Measurements from ENCODE around the gene MYLK. TPM values are rescaled to one million over a fixed set of nuclear protein-coding genes. Genes with fewer than 3 reads are reported as not detected.

MYLK gene
- total and polyA plus RNA-seq, 5 donors from 2014 or later = 0.07 to 2.9 (median 0.20) TPM; not detected in 1

GRCh38 chr3:123655400-123655799 is 228.7 kb downstream of the MYLK start:
- Histone ChIP-seq H3K36me3 (ENCODE audit: control insufficient read depth, insufficient read depth, low read length) (no peaks in the 10 kb centered on the region), H3K9me3 (ENCODE audit: control insufficient read depth in 2 of 2, low read length in 2 of 2) (peaks cover 0 to 7% of the 10 kb centered on the region in 2 experiments), H3K4me3 (ENCODE audit: low read depth, low read length) (no peak overlapping the region), H3K27ac (ENCODE audit: insufficient read depth, low read length, poor library complexity, severe bottlenecking) (no peak overlapping the region), H3K27me3 (ENCODE audit: control insufficient read depth, insufficient read depth, low read length) (peaks cover 3% of the 10 kb centered on the region), H3K4me1 (ENCODE audit: control insufficient read depth, insufficient read depth, low read length, poor library complexity, severe bottlenecking) (no peaks in the 10 kb centered on the region)
- no peak overlapping the region for H3K4me3 Mint-ChIP-seq
- peaks cover 0 to 8% (median 1%) of the 10 kb centered on the region in 7 donors for H3K9me3 Mint-ChIP-seq
- peaks cover 3% of the 10 kb centered on the region for H3K36me3 Mint-ChIP-seq
- H3K27me3 Mint-ChIP-seq = peaks cover 4% of the 10 kb centered on the region
- no peak for DNase-seq
- no peak overlapping the region for H3K27ac Mint-ChIP-seq
- H3K4me1 Mint-ChIP-seq = no peaks in the 10 kb centered on the region
- ATAC-seq (ENCODE audit: low read depth in 2 of 2) = no peak

- no peak overlapping the region for H3K27ac Mint-ChIP-seq
Measured at GRCh38 chr3:123653221-123653682, 230.9 kb downstream of the MYLK start.

GRCh38 chr3:123652342-123652984 is 231.7 kb downstream of the MYLK start:
- Mint-ChIP-seq H3K9me3 (peaks cover 0 to 6% (median 0%) of the 10 kb centered on the region in 7 donors), H3K4me1 (no peaks in the 10 kb centered on the region), H3K4me3 (no peak overlapping the region), H3K36me3 (peaks cover under 1% of the 10 kb centered on the region), H3K27me3 (no peaks in the 10 kb centered on the region), H3K27ac (no peak overlapping the region)
- no peaks in the 10 kb centered on the region for H3K27me3 ChIP-seq (ENCODE audit: control insufficient read depth, insufficient read depth, low read length)
- DNase-seq = peak in 1 of 3 donors; percentile 20
- no peaks in the 10 kb centered on the region for H3K4me1 ChIP-seq (ENCODE audit: control insufficient read depth, insufficient read depth, low read length, poor library complexity, severe bottlenecking)
- no peak overlapping the region for H3K4me3 ChIP-seq (ENCODE audit: low read depth, low read length)
- H3K9me3 ChIP-seq (ENCODE audit: control insufficient read depth in 2 of 2, low read length in 2 of 2) = peaks cover 0 to 7% of the 10 kb centered on the region in 2 experiments
- H3K36me3 ChIP-seq (ENCODE audit: control insufficient read depth, insufficient read depth, low read length) = no peaks in the 10 kb centered on the region
- no peak for ATAC-seq (ENCODE audit: low read depth in 2 of 2)
- no peak overlapping the region for H3K27ac ChIP-seq (ENCODE audit: insufficient read depth, low read length, poor library complexity, severe bottlenecking)

More at GRCh38 chr3:123653221-123653682, 230.9 kb downstream of the MYLK start:
- Histone ChIP-seq H3K27me3 (ENCODE audit: control insufficient read depth, insufficient read depth, low read length) (no peaks in the 10 kb centered on the region), H3K4me1 (ENCODE audit: control insufficient read depth, insufficient read depth, low read length, poor library complexity, severe bottlenecking) (no peaks in the 10 kb centered on the region), H3K9me3 (ENCODE audit: control insufficient read depth in 2 of 2, low read length in 2 of 2) (peaks cover 0 to 7% of the 10 kb centered on the region in 2 experiments), H3K4me3 (ENCODE audit: low read depth, low read length) (no peak overlapping the region), H3K36me3 (ENCODE audit: control insufficient read depth, insufficient read depth, low read length) (no peaks in the 10 kb centered on the region), H3K27ac (ENCODE audit: insufficient read depth, low read length, poor library complexity, severe bottlenecking) (no peak overlapping the region)
- no peak overlapping the region for H3K4me3 Mint-ChIP-seq
- ATAC-seq (ENCODE audit: low read depth in 2 of 2) = no peak
- H3K27me3 Mint-ChIP-seq = peaks cover under 1% of the 10 kb centered on the region
- no peak for DNase-seq
- H3K36me3 Mint-ChIP-seq = peaks cover 3% of the 10 kb centered on the region
- H3K9me3 Mint-ChIP-seq = peaks cover 0 to 8% (median 0%) of the 10 kb centered on the region in 7 donors
- H3K4me1 Mint-ChIP-seq = no peaks in the 10 kb centered on the region

DNA sequence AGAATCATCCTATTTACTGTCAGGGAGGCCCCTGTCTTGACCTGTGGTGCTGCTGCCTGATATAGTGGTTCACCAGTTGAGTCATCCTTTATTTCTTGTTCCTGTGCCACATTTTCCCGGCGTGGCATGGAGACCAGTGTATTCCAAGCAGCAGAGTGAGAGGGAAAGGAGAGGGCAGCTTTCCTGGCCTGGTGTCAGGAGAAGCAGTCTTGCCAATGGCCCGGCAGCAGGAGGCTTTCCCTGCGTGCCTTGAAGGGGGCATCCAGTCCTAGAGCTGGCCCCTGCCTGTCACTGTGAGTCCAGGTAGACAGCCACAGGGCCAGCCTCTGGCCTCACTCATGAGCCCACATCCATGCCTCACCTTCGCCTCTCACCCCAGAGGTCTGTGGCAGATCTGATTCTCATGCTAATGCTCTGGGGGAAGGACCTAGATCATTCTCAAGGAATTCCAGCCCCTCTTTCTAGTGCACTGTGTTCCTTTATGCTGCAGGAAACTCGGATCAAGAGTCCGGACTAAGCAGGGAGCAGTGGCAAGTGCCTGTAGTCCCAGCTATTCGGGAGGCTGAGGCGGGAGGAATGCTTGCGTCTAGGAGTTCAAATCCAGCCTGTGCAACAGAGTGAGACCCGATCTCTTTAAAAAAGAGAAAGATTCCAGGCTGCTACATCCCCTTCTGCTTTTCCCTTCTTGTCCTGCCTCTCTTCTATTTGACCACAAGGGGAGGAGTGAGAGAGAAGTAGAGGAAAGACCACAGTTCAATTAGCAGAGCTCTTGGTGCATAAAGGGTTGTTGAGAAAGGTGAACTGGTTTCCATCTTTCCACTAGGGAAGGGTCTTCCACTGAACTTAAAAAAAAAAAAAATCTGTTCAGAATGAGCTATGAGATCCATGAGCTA is 232.4 kb downstream of the MYLK start:
- no peak overlapping the region for H3K27ac Mint-ChIP-seq
- Histone ChIP-seq H3K27me3 (ENCODE audit: control insufficient read depth, insufficient read depth, low read length) (no peaks in the 10 kb centered on the region), H3K36me3 (ENCODE audit: control insufficient read depth, insufficient read depth, low read length) (no peaks in the 10 kb centered on the region), H3K27ac (ENCODE audit: insufficient read depth, low read length, poor library complexity, severe bottlenecking) (no peak overlapping the region), H3K4me1 (ENCODE audit: control insufficient read depth, insufficient read depth, low read length, poor library complexity, severe bottlenecking) (no peaks in the 10 kb centered on the region), H3K9me3 (ENCODE audit: control insufficient read depth in 2 of 2, low read length in 2 of 2) (peaks cover 0 to under 1% of the 10 kb centered on the region in 2 experiments), H3K4me3 (ENCODE audit: low read depth, low read length) (no peak overlapping the region)
- ATAC-seq (ENCODE audit: low read depth in 2 of 2) (no peak), DNase-seq (no peak)
- H3K27me3 Mint-ChIP-seq = no peaks in the 10 kb centered on the region
- H3K36me3 Mint-ChIP-seq = no peaks in the 10 kb centered on the region
- H3K4me1 Mint-ChIP-seq = no peaks in the 10 kb centered on the region
- H3K4me3 Mint-ChIP-seq = no peak overlapping the region
- H3K9me3 Mint-ChIP-seq = peaks cover 0 to under 1% (median 0%) of the 10 kb centered on the region in 7 donors

- no peak overlapping the region for H3K27ac Mint-ChIP-seq
- Histone ChIP-seq H3K4me1 (ENCODE audit: control insufficient read depth, insufficient read depth, low read length, poor library complexity, severe bottlenecking) (no peaks in the 10 kb centered on the region), H3K36me3 (ENCODE audit: control insufficient read depth, insufficient read depth, low read length) (no peaks in the 10 kb centered on the region), H3K27me3 (ENCODE audit: control insufficient read depth, insufficient read depth, low read length) (no peaks in the 10 kb centered on the region), H3K4me3 (ENCODE audit: low read depth, low read length) (no peak overlapping the region), H3K9me3 (ENCODE audit: control insufficient read depth in 2 of 2, low read length in 2 of 2) (no peaks in the 10 kb centered on the region), H3K27ac (ENCODE audit: insufficient read depth, low read length, poor library complexity, severe bottlenecking) (no peak overlapping the region)
- ATAC-seq (ENCODE audit: low read depth in 2 of 2) (no peak), DNase-seq (no peak)
- no peaks in the 10 kb centered on the region for H3K4me1 Mint-ChIP-seq
- no peaks in the 10 kb centered on the region for H3K27me3 Mint-ChIP-seq
- no peaks in the 10 kb centered on the region for H3K36me3 Mint-ChIP-seq
- no peak overlapping the region for H3K4me3 Mint-ChIP-seq
- H3K9me3 Mint-ChIP-seq = no peaks in the 10 kb centered on the region
Measured at GRCh38 chr3:123650101-123650500, 234.0 kb downstream of the MYLK start.

DNA sequence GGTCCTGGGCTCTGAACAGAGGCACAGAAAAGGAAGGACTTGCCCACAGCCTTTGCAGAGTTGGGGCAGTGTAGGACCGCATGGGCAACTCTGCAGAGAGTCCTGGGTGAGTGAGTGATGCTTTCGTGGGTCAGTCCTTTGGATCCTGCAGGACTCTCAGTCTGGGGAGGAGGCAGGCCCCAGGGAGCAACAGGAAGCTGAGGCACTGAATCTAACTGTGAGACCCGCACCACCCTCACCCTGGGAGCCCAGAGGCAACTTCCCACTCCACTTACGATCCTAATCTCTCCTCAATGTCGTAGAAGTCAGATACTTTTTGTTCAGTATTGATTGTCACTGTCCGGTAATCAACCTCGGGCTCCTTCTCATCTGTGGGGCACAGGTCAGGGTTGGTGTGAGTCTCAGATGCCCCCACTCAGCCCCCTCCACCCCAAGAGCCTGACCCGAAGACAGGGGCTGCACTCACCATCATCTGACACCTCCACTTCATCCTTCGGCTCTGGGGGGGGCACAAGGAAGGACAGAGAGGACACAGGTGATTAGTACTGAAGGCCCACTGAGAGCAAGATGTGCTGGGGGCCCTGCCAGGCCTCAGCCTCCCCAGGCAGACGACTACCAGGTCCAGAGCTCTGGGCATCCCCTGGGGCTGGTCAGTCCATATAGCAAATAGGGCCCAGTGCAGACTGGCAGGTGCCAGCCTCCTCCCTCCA is 235.3 kb downstream of the MYLK start:
- Mint-ChIP-seq H3K9me3 (no peaks in the 10 kb centered on the region), H3K27me3 (no peaks in the 10 kb centered on the region), H3K27ac (peak overlapping the region in 1 of 3 donors; percentile 76), H3K4me3 (no peak overlapping the region), H3K4me1 (no peaks in the 10 kb centered on the region), H3K36me3 (no peaks in the 10 kb centered on the region)
- Histone ChIP-seq H3K36me3 (ENCODE audit: control insufficient read depth, insufficient read depth, low read length) (no peaks in the 10 kb centered on the region), H3K27ac (ENCODE audit: insufficient read depth, low read length, poor library complexity, severe bottlenecking) (no peak overlapping the region), H3K4me3 (ENCODE audit: low read depth, low read length) (no peak overlapping the region), H3K9me3 (ENCODE audit: control insufficient read depth in 2 of 2, low read length in 2 of 2) (no peaks in the 10 kb centered on the region), H3K4me1 (ENCODE audit: control insufficient read depth, insufficient read depth, low read length, poor library complexity, severe bottlenecking) (no peaks in the 10 kb centered on the region), H3K27me3 (ENCODE audit: control insufficient read depth, insufficient read depth, low read length) (no peaks in the 10 kb centered on the region)
- DNase-seq (no peak), ATAC-seq (ENCODE audit: low read depth in 2 of 2) (no peak)

DNA sequence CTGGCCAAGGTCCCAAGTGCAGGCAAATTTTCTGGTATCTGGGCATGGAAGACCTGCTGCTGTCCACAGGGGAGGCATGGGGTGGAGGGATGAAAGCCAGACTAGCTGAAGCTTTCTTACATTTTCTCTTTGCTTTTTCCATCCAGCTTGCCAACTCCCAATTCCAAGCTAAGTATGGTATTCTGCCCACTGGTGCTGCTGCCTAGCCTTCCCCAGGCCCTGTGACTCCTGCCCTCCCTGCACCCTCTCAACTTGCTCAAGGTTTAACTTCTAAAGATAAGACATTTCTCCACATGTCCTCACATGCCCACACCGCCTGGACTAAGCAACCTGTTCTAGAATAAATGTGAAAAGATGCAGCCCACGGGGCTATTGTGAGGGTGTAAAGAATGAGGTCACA is 239.8 kb downstream of the MYLK start:
- H3K4me3 ChIP-seq (ENCODE audit: low read depth, low read length) = no peak overlapping the region
- no peak for DNase-seq
- H3K4me1 Mint-ChIP-seq = no peaks in the 10 kb centered on the region
- no peak for ATAC-seq (ENCODE audit: low read depth in 2 of 2)
- no peaks in the 10 kb centered on the region for H3K4me1 ChIP-seq (ENCODE audit: control insufficient read depth, insufficient read depth, low read length, poor library complexity, severe bottlenecking)
- H3K4me3 Mint-ChIP-seq = no peak overlapping the region
- no peaks in the 10 kb centered on the region for H3K36me3 ChIP-seq (ENCODE audit: control insufficient read depth, insufficient read depth, low read length)
- no peak overlapping the region for H3K27ac ChIP-seq (ENCODE audit: insufficient read depth, low read length, poor library complexity, severe bottlenecking)
- H3K36me3 Mint-ChIP-seq = no peaks in the 10 kb centered on the region
- no peaks in the 10 kb centered on the region for H3K9me3 ChIP-seq (ENCODE audit: control insufficient read depth in 2 of 2, low read length in 2 of 2)
- no peaks in the 10 kb centered on the region for H3K9me3 Mint-ChIP-seq
- H3K27ac Mint-ChIP-seq = peak overlapping the region in 1 of 3 donors; percentile 21
- no peaks in the 10 kb centered on the region for H3K27me3 Mint-ChIP-seq
- no peaks in the 10 kb centered on the region for H3K27me3 ChIP-seq (ENCODE audit: control insufficient read depth, insufficient read depth, low read length)
